ENCODE data around the gene PITX3. TPM values are rescaled to one million over a fixed set of nuclear protein-coding genes. Genes with fewer than 3 reads are reported as not detected.
"Not testable (repeated sequence)": the region's sequence is repeated elsewhere in the genome, so short reads cannot be mapped to it uniquely, and the experiment has no call there.

Gene PITX3
- total RNA-seq, 1 donor from 2014 or later: 11.6 TPM

- peak; percentile 71 for DNase-seq (ENCODE audit: low read depth)
Observed at GRCh38 chr10:102229810-102230263, 11.5 kb downstream of the PITX3 start.

DNA sequence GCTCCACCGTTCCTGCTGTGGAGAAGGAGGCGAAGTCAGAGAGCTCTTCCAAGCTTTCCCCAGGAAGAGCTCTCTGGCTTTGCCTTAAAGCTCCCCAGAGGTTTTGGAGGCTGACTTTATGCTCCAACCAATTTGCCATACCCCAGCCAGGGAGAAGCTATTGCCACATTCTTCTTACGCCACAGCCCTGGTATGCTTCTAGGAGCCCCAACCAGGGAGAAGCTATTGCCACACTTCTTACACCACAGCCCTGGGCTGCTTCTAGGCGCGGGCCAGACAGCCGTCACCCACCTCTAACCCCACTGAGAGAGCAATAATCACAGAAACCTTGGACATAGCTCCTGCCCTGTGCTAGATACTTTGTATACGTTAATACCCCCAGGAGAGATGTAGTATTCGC lies 14.3 kb downstream of the PITX3 start:
- DNase-seq (ENCODE audit: low read depth): peak; percentile 55

GRCh38 chr10:102226542-102226870 lies 14.8 kb downstream of the PITX3 start:
- no peak for DNase-seq (ENCODE audit: low read depth)

- peak; percentile 94 for DNase-seq (ENCODE audit: low read depth)
Observed at GRCh38 chr10:102225646-102226541, 15.4 kb downstream of the PITX3 start, which contains the start of gene ELOVL3. Gene ELOVL3, plus strand, starts transcription at chr10:102226299. Its CDS starts 250 bp downstream, at chr10:102226549.

DNA sequence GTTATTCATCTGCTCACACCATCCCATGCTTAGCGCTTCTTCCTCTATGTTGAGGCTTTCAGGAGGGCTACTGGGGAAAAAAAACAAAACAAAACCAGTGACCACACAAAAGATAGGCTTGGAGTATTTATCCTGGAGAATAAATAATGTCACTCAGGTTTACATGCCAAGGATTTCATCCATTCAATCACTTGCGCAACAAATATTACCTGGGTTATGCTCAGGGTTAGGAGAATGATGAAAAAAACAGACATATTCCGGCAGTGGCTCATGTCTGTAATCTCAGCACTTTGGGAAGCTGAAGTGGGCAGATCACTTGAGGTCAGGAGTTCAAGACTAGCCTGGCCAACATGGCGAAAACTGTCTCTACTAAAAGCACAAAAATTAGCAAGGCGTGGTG lies 18.5 kb downstream of the PITX3 start:
- DNase-seq (ENCODE audit: low read depth): no peak

- DNase-seq (ENCODE audit: low read depth): no peak
Observed at GRCh38 chr10:102220612-102221011, 20.7 kb downstream of the PITX3 start.

DNA sequence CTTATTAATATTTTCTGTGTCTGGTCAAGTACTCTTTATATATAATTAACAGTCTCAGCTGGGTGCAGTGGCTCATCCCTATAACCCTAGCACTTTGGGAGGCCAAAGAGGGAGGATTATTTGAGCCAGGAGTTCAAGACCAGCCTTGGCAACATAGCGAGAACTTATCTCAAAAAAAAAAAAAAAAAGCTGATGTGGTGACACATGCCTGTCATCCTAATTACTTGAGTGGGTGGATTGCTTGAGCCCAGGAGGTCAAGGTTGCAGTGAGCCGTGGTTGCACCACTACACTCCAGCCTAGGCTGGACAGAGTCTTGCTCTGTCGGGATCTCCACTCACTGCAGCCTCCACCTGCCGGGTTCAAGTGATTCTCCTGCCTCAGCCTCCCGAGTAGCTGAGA lies 21.9 kb downstream of the PITX3 start:
- no peak for DNase-seq (ENCODE audit: low read depth)

- not testable (repeated sequence) for DNase-seq (ENCODE audit: low read depth)
Observed at GRCh38 chr10:102213599-102213998, 27.7 kb downstream of the PITX3 start.

DNA sequence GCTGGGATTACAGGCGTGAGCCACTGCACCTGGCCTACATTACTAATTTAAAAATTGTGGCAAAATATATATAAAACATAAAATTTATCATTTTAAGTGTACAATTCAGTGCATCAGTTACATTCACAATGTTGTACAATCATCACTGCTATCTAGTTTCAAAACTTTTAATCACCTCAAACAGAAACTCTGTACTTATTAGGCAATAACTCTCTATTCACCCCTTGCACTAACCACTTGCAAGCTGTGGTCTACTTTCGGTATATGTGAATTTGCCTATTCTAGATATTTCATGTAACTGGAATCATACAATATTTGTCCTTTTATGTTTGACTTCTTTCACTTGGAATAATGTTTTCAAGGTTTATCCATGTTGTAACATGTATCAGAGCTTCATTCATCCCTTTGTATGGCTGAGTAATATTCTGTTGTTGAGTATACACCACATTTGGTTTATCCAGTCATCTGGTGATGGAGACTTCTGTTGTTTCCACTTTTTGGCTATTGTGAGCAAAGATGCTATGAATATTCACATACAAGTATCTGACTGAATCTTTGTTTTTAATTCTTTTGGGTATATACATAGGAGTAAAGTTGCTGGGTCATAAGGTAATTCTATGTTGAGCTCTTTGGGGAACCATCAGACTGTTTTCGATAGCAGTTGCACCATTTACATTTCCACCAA lies 29.6 kb downstream of the PITX3 start:
- no peak for DNase-seq (ENCODE audit: low read depth)

DNA sequence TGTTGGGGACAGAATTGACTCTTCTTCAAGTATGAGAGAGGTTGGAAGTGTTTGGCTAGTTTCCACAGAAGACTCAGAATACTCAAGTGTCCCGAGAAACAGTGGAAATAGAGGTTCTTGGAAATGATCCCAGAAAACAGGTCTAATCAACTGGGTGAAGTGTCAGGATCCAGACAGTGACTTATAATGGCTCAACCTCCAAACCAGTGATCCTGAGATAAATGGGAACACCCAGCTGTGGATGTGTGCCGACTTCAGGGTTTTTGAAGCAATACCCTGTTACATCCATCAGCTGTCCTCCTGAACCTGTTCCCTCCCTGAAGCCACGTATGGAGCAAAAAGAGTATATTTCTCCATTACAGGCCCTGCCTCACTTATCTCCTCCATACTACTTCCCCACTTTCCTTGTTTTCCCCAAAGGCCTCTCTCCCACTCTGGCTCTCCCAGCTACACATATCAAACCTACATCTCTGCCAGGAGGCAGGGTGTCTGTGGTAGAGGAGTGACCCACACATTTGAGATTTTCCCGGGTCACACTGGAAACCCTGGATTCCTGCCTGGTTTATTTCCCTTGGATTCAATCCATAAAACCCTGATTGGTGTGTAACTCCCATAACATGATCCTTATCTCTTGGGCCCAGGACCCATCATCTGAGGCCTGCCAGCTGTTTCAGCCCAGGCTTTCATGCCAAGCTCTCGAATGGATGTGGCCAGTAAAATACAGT lies 32.8 kb downstream of the PITX3 start:
- no peak for DNase-seq (ENCODE audit: low read depth)

GRCh38 chr10:102202386-102202785 lies 38.9 kb downstream of the PITX3 start:
- no peak for DNase-seq (ENCODE audit: low read depth)

DNA sequence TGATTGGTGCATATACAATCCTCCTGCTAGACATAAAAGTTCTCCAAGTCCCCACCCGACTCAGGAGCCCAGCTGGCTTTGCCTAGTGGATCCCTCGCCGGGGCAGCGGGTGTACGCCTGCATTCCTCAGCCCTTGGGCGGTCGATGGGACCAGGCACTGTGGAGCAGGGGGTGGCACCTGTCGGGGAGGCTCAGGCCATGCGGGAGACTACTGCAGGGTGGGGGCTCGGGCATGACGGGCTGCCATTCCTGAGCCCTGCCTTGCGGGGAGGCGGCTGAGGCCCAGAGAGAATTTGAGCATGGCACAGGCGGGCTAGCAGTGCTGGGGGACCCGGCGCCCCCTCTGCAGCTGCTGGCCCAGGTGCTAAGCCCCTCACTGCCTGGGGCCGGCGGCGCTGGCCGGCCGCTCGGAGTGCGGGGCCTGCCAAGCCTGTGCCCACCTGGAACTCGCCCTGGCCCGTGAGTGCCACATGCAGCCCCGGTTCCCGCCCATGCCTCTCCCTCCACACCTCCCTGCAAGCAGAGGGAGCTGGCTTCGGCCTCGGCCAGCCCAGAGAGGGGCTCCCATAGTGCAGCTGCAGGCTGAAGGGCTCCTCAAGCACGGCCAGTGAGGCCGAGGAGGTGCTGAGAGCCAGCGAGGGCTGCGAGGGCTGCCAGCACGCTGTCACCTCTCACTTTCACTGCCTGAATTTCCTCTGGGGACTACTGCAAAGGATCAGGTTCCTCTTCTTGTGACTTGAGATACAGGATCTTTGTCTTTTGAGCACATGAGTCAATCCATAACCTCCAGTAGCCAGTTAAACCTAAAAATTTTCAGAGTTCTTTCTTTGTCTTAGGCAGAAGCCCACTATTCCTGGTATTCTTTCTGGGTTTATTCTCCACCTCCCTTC lies 40.3 kb downstream of the PITX3 start:
- DNase-seq (ENCODE audit: low read depth): no peak

DNA sequence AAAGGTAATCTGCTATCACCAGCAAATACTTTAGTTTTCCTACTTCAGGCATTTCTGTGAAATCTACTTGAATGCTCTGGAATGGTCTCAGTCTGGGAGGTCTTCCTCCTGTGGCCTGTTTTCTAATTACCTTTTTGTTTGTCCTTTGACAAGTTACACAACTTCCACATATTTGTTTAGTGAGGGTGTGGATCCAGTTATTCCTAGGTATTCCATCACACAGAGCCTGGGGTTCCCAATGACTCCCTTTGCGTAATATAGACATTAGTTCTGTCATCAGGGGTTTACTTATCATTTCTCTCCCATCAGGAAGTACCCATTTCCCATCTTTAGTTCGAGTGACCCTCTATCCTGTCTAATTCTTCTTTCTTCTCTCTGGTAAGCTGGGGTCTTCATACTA lies 43.3 kb downstream of the PITX3 start:
- no peak for DNase-seq (ENCODE audit: low read depth)

- DNase-seq (ENCODE audit: low read depth): peak; percentile 91
Observed at GRCh38 chr10:102196893-102197292, 44.4 kb downstream of the PITX3 start.

DNA sequence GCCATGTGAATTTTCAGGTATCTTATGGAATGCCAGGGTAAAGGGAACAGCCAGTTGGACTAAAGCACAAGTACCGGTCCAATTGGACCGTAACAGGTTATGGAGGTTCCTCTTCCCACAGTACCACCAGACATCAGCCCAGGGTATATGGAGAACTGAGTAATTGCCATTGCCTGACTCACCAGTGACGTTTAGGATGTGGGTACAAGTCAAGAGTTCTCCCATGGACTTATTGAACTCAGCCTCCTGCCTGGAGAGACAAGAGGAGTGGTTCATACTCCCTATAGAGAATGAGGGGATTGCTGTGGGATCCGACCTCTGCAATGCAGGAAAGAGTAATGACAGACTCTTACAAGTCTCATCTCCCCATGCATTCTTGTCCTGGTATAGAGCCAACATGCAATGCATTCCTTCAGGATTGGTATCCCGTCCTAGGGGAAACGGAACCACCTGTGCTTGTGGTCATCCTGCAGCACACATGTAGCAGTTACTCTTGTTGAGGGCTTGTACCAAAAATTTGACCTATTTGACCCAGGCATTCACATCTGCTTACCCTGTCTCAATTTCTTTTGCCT lies 45.9 kb downstream of the PITX3 start:
- peak; percentile 86 for DNase-seq (ENCODE audit: low read depth)

DNA sequence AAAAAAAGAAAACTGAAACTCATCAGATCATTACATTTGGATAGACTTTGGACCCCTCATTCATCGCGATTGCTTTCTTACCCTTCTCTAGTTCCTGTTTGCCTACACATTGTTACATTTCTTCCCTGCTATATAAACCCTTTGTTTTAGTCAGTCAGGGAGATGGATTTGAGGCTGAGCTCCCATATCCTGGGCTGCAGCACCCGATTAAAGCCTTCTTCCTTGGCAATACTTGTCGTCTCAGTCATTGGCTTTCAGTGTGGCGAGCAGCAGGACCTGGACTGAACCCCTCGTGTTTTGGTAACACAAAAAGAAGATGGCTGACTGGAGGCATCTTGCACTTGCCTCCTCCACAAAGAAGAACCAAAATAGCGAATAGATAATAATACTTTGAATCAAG lies 49.4 kb downstream of the PITX3 start:
- no peak for DNase-seq (ENCODE audit: low read depth)

DNA sequence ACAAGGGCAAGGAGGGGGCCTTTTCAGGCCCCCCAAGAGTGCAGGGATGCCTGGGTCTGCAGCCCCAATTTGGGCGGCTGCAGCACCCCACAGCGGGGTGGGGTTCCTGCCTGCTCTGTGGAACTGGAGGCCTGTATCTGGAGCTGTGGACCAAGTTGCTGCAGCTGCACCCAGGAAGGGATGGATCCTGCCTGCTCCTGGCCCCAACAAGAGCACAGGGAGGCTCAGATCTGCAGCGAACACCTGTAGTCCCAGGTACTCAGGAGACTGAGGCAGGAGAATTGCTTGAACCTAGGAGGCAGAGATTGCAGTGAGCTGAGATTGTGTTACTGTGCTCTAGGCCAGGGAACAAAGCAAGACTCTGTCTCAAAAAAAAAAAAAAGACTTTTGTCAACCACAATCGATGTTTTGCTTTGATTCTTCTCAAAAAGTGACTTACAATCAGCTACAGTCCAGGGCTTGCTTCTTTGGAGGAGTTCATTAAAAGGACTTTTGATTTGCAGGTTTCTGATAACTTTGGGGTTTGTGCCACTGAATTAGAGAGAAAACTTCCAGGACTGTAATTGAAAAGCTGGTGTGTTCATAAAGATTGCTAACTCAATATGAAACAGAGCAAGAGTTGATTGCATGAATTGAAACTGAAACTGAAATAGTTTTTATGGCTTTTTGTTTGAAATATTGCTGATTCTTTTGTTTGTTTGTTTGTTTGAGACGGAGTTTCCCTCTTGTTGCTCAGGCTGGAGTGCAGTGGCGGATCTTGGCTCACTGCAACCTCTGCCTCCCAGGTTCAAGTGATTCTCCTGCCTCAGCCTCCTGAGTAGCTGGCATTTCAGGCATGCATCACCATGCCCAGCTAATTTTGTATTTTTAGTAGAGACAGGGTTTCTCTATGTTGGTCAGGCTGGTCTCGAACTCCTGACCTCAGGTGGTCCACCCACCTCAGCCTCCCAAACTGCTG lies 52.1 kb downstream of the PITX3 start:
- not testable (repeated sequence) for DNase-seq (ENCODE audit: low read depth)

- DNase-seq (ENCODE audit: low read depth): no peak
Observed at GRCh38 chr10:102188298-102188940, 52.9 kb downstream of the PITX3 start.

Data from myocyte (in vitro differentiated cells).